HG03175 (cell line): ENCODE data around the gene PLCXD1.

Experiments used
- ATAC-seq: cut with Tn5 transposase; IDR thresholded peaks from one replicate; pipeline ENCODE4 v1.9.1; 2021; ENCODE audit warnings: mild to moderate bottlenecking, moderate library complexity; ENCODE audit not compliant: unreplicated experiment

PLCXD1 gene

GRCh38 chrX:332916-333610 lies 51.9 kb downstream of the PLCXD1 start:
- no peak for ATAC-seq

- ATAC-seq, result no peak
Observed at GRCh38 chrX:333611-334311, 52.6 kb downstream of the PLCXD1 start.

GRCh38 chrX:334331-334891 lies 53.2 kb downstream of the PLCXD1 start:
- ATAC-seq, result no peak

GRCh38 chrX:334971-335757 lies 54.0 kb downstream of the PLCXD1 start:
- ATAC-seq, result no peak

- no peak for ATAC-seq
Observed at GRCh38 chrX:335758-336155, 54.6 kb downstream of the PLCXD1 start.

GRCh38 chrX:336227-336626 lies 55.0 kb downstream of the PLCXD1 start:
- no peak for ATAC-seq

GRCh38 chrX:337331-337831 lies 56.2 kb downstream of the PLCXD1 start:
- ATAC-seq, result no peak

- ATAC-seq, result no peak
Observed at GRCh38 chrX:338281-338835, 57.2 kb downstream of the PLCXD1 start.

GRCh38 chrX:338836-339400 lies 57.7 kb downstream of the PLCXD1 start:
- no peak for ATAC-seq

- ATAC-seq, result no peak
Observed at GRCh38 chrX:340121-340520, 58.9 kb downstream of the PLCXD1 start.

GRCh38 chrX:340641-341423 lies 59.7 kb downstream of the PLCXD1 start:
- ATAC-seq, result no peak

- ATAC-seq, result no peak
Observed at GRCh38 chrX:341541-342101, 60.4 kb downstream of the PLCXD1 start.

- no peak for ATAC-seq
Observed at GRCh38 chrX:344371-344901, 63.3 kb downstream of the PLCXD1 start.

GRCh38 chrX:345020-345925 lies 64.1 kb downstream of the PLCXD1 start:
- no peak for ATAC-seq

GRCh38 chrX:346034-346813 lies 65.0 kb downstream of the PLCXD1 start:
- no peak for ATAC-seq

- ATAC-seq, result no peak
Observed at GRCh38 chrX:347351-348117, 66.4 kb downstream of the PLCXD1 start.
